HG03045 (cell line): ENCODE measurements around the gene TP73.
"Not testable (repeated sequence)": the region's sequence is repeated elsewhere in the genome, so short reads cannot be mapped to it uniquely, and the experiment has no call there.

Experiments
- ATAC-seq: cut with Tn5 transposase; IDR thresholded peaks from one replicate; pipeline ENCODE4 v1.9.1; 2021; ENCODE audit warnings: mild to moderate bottlenecking, moderate library complexity; ENCODE audit not compliant: unreplicated experiment

Gene TP73

DNA sequence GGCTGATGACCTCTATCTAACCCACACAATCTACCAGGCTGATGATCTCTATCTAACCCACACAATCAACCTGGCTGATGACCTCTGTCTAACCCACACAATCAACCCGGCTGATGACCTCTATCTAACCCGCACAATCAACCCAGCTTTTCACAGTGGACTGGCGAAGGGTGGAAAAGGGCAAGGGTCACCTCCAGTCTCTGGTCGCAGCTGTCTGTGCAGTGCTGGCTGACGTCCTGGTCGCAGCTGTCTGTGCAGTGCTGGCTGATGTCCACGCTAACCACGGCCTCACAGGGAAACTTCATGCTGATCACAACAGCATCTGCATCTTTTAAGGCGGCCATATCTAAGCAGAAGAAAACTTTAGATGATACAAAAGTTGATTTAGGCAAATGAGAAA, 87.7 kb downstream of the TP73 start:
- no peak for ATAC-seq

GRCh38 chr1:3740752-3741151, 88.4 kb downstream of the TP73 start:
- ATAC-seq: no peak

GRCh38 chr1:3741566-3742438, 89.5 kb downstream of the TP73 start:
- ATAC-seq: no peak

GRCh38 chr1:3742439-3743298, 90.4 kb downstream of the TP73 start:
- no peak for ATAC-seq

GRCh38 chr1:3743421-3743820, 91.1 kb downstream of the TP73 start:
- no peak for ATAC-seq

GRCh38 chr1:3743826-3744225, 91.5 kb downstream of the TP73 start:
- ATAC-seq: no peak

- ATAC-seq: no peak
Observed at GRCh38 chr1:3744646-3745045, 92.3 kb downstream of the TP73 start.

GRCh38 chr1:3745071-3745470, 92.8 kb downstream of the TP73 start:
- no peak for ATAC-seq

GRCh38 chr1:3745590-3746381, 93.5 kb downstream of the TP73 start:
- no peak for ATAC-seq

DNA sequence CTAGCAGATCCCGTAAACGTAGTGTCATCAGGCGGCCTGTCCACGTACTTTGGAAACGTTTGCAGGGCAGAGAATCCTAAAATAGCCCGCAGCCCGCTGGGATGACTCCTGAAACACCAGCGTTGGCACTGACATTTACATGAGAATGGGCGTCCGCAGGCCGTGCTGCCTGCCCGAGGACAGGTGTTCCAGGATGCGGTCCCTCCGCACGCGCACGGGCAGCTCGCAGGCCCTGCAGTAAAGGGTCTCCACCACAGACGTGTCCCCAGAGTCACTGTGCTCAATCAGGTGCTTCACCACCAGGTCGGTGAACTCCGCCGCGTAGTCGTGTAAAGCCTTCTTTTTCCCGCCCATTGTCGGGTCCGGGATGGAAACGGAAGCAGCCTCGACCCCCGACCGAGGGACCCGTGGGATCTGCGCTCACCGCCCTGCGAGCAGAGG, 94.1 kb downstream of the TP73 start:
- no peak for ATAC-seq

GRCh38 chr1:3746830-3747521, 94.7 kb downstream of the TP73 start:
- ATAC-seq: peak; percentile 78

GRCh38 chr1:3747522-3747848, 95.2 kb downstream of the TP73 start:
- ATAC-seq: no peak

- no peak for ATAC-seq
Observed at GRCh38 chr1:3747903-3748302, 95.6 kb downstream of the TP73 start.

DNA sequence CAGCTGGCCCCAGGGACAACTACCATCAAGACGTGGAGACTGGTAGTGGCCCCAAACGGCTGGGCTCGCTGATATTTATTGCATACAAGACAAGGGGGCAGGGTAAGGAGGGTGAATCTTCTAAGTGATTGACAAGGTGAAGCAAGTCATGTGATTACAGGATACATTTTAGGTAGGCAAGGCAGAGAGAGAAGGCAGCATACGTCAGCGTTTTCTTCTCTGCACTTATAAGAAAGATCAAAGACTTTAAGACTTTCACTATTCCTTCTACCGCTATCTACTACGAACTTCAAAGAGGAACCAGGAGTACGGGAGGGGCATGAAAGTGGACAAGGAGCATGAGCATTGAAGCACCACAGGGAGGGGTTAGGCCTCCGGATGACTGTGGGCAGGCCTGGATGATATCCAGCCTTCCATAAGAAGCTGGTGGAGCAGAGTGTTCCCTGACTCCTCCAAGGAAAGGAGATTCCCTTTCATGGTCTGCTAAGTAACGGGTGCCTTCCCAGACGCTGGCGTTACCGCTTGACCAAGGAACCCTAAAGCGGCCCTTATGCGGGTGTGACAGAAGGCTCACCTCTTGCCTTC, 96.1 kb downstream of the TP73 start:
- ATAC-seq: not testable (repeated sequence)

DNA sequence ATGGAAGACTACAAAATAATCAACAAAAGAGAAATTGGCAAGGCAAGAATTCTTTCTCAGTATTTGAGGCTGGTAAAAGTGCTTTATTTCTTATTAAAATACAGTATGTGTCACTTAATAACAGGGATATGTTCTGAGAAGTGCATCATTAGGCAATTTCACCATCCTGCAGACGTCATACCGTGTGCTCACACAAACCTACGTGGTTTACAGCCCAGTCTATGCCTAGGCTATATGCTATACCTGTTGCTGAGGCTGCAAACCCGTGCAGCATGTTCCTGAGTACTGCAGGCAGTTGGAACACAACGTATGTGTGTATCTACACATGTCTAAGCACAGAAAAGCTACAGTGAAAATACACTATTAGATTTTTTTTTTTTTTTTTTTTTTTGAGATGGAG, 97.2 kb downstream of the TP73 start:
- no peak for ATAC-seq

GRCh38 chr1:3750741-3751140, 98.4 kb downstream of the TP73 start:
- ATAC-seq: no peak

- ATAC-seq: no peak
Observed at GRCh38 chr1:3752400-3752945, 100.2 kb downstream of the TP73 start, which contains the start of gene CCDC27. Gene CCDC27, plus strand, starts transcription at chr1:3752450. Its CDS starts 32 bp downstream, at chr1:3752482.

DNA sequence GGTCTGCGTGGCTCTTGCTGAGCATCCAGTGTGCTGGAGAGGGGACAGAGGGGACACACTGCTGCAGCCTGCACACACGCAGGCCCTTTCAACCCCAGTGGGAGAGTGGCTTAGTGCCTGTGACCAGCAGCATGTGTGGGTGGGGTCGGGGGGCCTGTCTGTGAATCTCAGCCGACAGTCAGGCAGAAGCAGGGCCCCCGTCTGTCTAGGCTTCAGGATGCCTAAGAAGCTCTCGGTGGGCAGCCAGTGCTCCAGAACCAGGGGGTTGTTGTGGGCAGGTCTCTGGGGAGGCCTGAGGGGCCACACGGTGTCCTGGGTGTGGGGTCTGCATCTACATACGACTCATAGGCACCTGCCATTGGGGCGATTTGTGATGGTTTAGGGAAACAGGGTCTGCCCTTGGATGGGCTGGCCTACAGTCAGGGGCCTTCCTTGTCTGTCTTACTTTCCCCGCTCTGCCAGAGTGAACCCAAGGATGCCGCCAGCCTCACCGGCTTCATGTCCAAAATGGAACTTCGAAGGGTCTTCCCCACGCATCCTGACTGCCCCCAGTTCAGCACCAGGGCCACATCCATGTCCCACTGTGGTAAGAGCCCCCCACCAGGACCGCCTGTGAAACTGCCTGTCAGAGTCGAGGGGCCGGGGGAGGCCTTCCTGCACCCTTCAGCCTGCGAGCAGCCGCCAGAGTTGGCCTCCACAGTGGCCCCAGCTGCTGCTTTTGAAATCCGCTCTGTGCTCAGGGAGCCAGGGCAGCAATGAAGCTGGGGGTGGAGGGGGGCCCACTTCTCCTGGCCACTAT, 101.5 kb downstream of the TP73 start:
- ATAC-seq: no peak

- ATAC-seq: no peak
Observed at GRCh38 chr1:3756394-3756793, 104.1 kb downstream of the TP73 start.
